Nephron progenitor cell (in vitro differentiated cells): Measurements from ENCODE around the gene LRRC36.

Source experiments
- DNase-seq: peaks from one replicate; pipeline ENCODE4 v3.0.0; 2021
- H3K27ac Mint-ChIP-seq: 2 replicates; pipeline ENCODE4 v1.8.0; 2021; ENCODE audit warnings: mild to moderate bottlenecking, moderate library complexity, mixed read lengths
- H3K27me3 Mint-ChIP-seq: 2 replicates; pipeline ENCODE4 v1.8.0; 2021; ENCODE audit warnings: mild to moderate bottlenecking, low read depth, mixed read lengths; ENCODE audit not compliant: poor library complexity
- H3K36me3 Mint-ChIP-seq: 2 replicates; pipeline ENCODE4 v1.8.0; 2021; ENCODE audit warnings: low read depth, mixed read lengths
- H3K4me1 Mint-ChIP-seq: 2 replicates; pipeline ENCODE4 v1.8.0; 2021; ENCODE audit warnings: mixed read lengths
- H3K4me3 Mint-ChIP-seq: 2 replicates; pipeline ENCODE4 v1.8.0; 2021; ENCODE audit warnings: mild to moderate bottlenecking, moderate library complexity, mixed read lengths
- H3K9me3 Mint-ChIP-seq: 2 replicates; pipeline ENCODE4 v1.8.0; 2021; ENCODE audit warnings: mild to moderate bottlenecking, moderate library complexity, mixed read lengths
- TF ChIP-seq, protein P1 (sequence below): fragments of 200-600 bp; sonication (generic); IDR thresholded peaks from 2 replicates; pipeline ENCODE4 v1.5.0; 2021; ENCODE audit warnings: antibody characterized with exemption

LRRC36 gene

DNA sequence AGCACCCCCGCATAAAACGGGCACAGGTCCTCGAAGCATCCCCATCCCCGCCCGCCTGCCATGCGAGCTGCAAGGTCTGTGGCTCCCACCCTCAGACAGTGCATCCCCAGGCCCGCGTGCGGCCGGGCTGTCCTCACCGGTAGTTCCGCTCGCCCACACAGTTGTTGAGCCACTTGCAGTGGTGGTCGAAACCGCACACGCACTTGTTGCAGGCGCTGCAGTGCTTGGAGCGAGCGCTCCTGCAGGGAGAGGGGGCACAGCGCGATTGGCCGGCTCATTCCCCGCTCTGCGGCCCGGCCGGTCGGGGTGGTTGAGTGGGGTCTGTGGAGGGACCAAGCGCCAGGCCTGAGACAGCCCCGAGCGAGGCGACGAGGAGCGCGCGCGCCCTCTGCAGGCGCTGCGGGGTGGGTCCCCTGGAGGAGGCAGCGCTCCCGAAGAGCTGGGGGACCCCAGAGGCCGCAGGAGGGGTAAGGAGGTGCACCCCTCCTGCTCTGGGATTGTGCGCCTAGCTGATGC, 72.7 kb downstream of the LRRC36 start:
- H3K9me3 Mint-ChIP-seq, result no peaks in the 10 kb centered on the region
- peaks cover 19% of the 10 kb centered on the region for H3K27me3 Mint-ChIP-seq
- H3K36me3 Mint-ChIP-seq, result no peaks in the 10 kb centered on the region
- peaks cover 61% of the 10 kb centered on the region for H3K4me1 Mint-ChIP-seq
- TF ChIP-seq, protein P1, sequence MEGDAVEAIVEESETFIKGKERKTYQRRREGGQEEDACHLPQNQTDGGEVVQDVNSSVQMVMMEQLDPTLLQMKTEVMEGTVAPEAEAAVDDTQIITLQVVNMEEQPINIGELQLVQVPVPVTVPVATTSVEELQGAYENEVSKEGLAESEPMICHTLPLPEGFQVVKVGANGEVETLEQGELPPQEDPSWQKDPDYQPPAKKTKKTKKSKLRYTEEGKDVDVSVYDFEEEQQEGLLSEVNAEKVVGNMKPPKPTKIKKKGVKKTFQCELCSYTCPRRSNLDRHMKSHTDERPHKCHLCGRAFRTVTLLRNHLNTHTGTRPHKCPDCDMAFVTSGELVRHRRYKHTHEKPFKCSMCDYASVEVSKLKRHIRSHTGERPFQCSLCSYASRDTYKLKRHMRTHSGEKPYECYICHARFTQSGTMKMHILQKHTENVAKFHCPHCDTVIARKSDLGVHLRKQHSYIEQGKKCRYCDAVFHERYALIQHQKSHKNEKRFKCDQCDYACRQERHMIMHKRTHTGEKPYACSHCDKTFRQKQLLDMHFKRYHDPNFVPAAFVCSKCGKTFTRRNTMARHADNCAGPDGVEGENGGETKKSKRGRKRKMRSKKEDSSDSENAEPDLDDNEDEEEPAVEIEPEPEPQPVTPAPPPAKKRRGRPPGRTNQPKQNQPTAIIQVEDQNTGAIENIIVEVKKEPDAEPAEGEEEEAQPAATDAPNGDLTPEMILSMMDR, result peak; percentile 81
- H3K4me3 Mint-ChIP-seq, result no peak overlapping the region
- no peak overlapping the region for H3K27ac Mint-ChIP-seq
- DNase-seq, result peak; percentile 87

DNA sequence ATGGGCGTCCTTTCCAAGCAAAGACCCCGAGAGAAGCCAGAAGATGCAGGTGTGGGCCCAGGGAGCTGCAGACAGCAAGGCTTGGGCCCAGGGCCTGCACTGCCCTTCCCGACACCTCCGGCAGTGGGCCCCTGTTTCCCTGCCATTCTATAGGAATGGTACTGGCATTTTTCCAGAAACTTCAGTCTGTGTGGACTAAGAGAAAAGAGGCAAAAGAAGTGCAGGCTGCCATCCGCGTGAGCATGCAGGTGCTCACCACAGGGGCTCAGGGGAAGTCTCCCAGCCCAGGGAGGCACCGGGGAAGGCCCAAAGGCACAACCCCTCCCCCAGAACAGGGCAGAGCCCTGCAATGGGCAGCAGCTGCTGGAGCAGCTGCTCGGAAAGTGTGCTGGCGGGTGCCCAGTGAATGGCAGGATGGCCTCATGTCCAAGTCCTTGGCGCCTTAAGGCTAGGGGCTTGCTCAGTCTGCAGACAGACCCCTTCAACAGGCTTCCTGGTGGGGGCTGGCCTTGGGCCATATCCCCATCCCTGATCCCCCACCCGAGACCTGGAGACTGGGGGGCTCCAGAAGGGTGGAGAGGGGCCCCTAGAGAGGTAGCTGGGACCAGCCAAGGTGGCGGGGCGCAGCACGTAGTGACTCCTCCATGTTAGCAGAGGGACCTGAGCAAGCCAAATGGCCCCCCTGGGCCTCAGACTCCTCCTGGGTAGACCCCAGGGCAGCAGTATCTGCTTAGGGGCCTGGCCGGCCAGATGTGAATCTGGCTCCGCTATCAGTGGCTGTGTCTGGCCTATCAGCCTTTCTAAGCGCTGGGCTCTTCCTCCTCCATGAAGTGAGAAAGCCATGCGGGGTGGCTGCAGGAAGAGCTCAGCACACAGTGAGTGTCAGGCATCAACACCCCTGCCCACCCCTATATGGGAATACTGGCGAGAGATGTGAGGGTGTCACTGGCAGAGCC, 73.4 kb downstream of the LRRC36 start:
- H3K4me3 Mint-ChIP-seq, result no peak overlapping the region
- no peaks in the 10 kb centered on the region for H3K9me3 Mint-ChIP-seq
- H3K27ac Mint-ChIP-seq, result no peak overlapping the region
- H3K4me1 Mint-ChIP-seq, result peaks cover 59% of the 10 kb centered on the region
- no peak for DNase-seq
- TF ChIP-seq, protein P1, result no peak
- peaks cover 14% of the 10 kb centered on the region for H3K27me3 Mint-ChIP-seq
- no peaks in the 10 kb centered on the region for H3K36me3 Mint-ChIP-seq

DNA sequence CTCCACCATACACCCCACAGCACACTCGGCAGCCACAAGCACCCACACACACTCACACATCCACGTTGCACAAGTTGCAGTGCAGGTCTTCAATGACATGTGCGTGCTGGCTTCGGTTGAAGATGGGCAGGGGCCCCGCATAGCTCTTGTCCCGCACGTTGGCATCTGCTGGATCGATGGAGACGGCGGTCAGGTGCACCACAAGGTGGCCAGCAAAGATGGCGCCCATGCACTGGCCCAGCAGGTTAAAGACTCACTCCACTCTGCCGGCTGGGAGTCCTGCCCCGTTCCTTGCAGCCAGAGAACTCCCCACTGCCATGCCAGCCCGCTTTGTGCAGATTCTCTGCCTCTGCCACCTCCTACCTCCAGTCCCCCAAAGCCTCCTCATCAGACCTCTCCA, 74.3 kb downstream of the LRRC36 start:
- Mint-ChIP-seq H3K36me3 (no peaks in the 10 kb centered on the region), H3K4me3 (no peak overlapping the region), H3K27me3 (peaks cover 5% of the 10 kb centered on the region), H3K9me3 (no peaks in the 10 kb centered on the region), H3K27ac (no peak overlapping the region), H3K4me1 (peaks cover 50% of the 10 kb centered on the region)
- DNase-seq, result no peak
- TF ChIP-seq, protein P1, result no peak

DNA sequence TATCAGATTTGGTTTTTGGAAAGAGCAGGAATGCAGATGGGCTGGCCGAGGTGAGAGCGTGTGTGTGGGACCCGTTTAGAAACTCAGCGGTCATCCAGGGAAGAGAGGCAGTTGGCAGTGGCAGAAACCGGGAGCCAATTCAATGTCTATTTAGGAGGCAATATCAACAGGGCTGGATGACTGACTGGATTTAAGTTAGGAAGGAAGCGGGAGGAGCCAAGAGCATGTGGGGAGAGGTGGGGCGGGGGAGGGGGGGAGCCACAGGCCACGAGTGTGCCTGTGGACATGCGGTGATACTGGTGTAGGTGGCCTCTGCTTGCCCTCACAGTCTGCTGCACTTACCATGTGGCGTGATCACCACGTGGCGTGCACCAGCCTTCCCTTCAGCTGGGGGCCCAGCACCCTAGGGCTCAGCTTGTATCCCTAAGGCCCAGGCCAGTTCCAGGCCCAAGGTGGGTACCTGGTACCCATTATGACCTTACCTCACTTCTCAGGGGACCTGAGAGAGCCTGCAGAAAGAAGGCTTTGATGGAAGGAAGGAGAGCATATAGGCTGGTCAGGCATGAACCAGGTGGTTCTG, 77.5 kb downstream of the LRRC36 start:
- no peak overlapping the region for H3K27ac Mint-ChIP-seq

DNA sequence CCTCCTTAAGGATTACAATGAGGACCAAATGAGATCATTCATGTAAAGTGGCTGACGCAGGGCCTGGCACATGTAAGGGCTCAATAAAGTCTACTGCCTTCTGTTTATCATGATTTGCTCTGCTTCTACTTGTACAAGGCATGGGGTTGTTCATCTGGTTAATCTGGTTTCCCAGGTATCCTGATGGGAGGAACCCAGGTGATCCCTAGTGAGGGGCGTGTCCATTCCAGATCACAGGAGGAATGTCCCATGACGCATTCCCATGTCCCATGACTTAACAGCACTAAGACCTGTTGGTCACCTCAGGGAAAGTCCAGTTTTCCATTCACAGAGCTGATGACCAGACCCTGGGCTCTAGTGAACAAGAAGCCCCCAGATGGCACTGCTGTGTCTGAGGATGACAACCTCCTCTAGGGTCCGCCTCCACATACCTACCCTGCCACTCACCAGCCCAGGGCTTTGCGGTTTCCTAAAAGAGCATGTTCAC, 78.2 kb downstream of the LRRC36 start:
- no peaks in the 10 kb centered on the region for H3K36me3 Mint-ChIP-seq
- H3K27ac Mint-ChIP-seq, result no peak overlapping the region
- TF ChIP-seq, protein P1, result no peak

More for the DNA sequence above, 77.5 kb downstream of the LRRC36 start:
- Mint-ChIP-seq H3K4me3 (no peak overlapping the region), H3K9me3 (no peaks in the 10 kb centered on the region), H3K27me3 (peaks cover 8% of the 10 kb centered on the region), H3K36me3 (no peaks in the 10 kb centered on the region), H3K4me1 (peaks cover 31% of the 10 kb centered on the region)
- no peak for DNase-seq
- TF ChIP-seq, protein P1, result no peak

More for the DNA sequence above, 78.2 kb downstream of the LRRC36 start:
- H3K9me3 Mint-ChIP-seq, result no peaks in the 10 kb centered on the region
- DNase-seq, result no peak
- peaks cover 5% of the 10 kb centered on the region for H3K27me3 Mint-ChIP-seq
- H3K4me1 Mint-ChIP-seq, result peaks cover 27% of the 10 kb centered on the region
- no peak overlapping the region for H3K4me3 Mint-ChIP-seq
